HAP-1 (cell line): ENCODE results near the gene SERPINF2.

Experiments used
- DNase-seq, 2 experiments: peaks; one replicate each; pipeline ENCODE4 v3.0.0-alpha.2; 2016 to 2020; ENCODE audit warnings: low spot score in 2 of 2
- H3K27me3 ChIP-seq: fragments of 250-450 bp; sonication (Bioruptor Pico); 2 replicates; pipeline ENCODE4 v1.5.1; 2020; ENCODE audit warnings: low read depth, mild to moderate bottlenecking, moderate library complexity
- H3K36me3 ChIP-seq: fragments of 250-450 bp; sonication (Bioruptor Pico); replicated peaks from 2 replicates; pipeline ENCODE4 v1.5.1; 2020; ENCODE audit warnings: mild to moderate bottlenecking
- H3K4me1 ChIP-seq: fragments of 250-450 bp; sonication (Bioruptor Pico); 2 replicates; pipeline ENCODE4 v1.5.1; 2020; ENCODE audit warnings: mild to moderate bottlenecking
- H3K4me3 ChIP-seq: fragments of 250-450 bp; sonication (Bioruptor Pico); 2 replicates; pipeline ENCODE4 v1.5.1; 2020; ENCODE audit warnings: mild to moderate bottlenecking, moderate library complexity
- H3K9me3 ChIP-seq: fragments of 250-450 bp; sonication (Bioruptor Pico); 2 replicates; pipeline ENCODE4 v1.5.1; 2020; ENCODE audit warnings: mild to moderate bottlenecking, moderate library complexity
- in situ Hi-C: fragments of 300-500 bp; cut with MboI; formaldehyde crosslinking; loops from 3 replicates; pipeline ENCODE4 v1.14.3; 2020; ENCODE audit warnings: low sequenced_read_pairs, inconsistent platforms, mixed read lengths

The SERPINF2 gene

DNA sequence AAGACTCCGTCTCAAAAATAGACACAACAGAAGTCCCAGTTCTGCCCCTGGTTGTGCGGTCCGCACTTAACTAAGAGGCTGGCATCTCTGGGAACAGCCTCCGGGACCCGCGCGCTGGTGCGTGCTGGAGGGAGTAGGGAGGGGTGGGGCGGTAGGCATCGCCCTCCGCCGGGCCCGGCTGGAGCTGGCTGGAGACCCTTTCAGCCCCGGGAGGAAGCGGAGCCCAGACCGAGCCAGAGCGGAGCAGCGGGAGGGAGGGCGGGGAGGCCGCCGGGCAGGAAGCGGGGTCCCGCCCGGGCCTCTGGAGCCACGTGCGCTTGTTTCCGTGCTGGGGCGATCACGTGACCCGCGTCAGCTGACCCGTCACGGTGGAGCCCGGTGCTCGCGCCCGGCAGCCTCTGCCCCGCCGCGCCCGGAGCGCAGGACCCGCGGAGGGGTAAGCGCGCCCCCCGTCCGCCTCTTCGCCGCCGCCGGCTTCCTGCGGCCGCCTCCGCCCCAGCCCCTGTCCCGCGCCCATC, 18.3 kb upstream of the SERPINF2 start, which contains the start of gene WDR81:
WDR81 (plus strand) TSS at position 354 of the 518 bp plus-strand sequence. CDS start 256 bp downstream, outside the sequence.
- no peaks in the 10 kb centered on the region for H3K27me3 ChIP-seq
- peak within 1 kb of the TSS; percentile 51 for H3K4me3 ChIP-seq
- peaks cover 11% of the 10 kb centered on the region for H3K4me1 ChIP-seq
- H3K9me3 ChIP-seq: no peaks in the 10 kb centered on the region
- H3K36me3 ChIP-seq: peaks cover 4% of the 10 kb centered on the region
- in situ Hi-C loops: no loop called here
- peak; percentile 83 to 91 for DNase-seq

DNA sequence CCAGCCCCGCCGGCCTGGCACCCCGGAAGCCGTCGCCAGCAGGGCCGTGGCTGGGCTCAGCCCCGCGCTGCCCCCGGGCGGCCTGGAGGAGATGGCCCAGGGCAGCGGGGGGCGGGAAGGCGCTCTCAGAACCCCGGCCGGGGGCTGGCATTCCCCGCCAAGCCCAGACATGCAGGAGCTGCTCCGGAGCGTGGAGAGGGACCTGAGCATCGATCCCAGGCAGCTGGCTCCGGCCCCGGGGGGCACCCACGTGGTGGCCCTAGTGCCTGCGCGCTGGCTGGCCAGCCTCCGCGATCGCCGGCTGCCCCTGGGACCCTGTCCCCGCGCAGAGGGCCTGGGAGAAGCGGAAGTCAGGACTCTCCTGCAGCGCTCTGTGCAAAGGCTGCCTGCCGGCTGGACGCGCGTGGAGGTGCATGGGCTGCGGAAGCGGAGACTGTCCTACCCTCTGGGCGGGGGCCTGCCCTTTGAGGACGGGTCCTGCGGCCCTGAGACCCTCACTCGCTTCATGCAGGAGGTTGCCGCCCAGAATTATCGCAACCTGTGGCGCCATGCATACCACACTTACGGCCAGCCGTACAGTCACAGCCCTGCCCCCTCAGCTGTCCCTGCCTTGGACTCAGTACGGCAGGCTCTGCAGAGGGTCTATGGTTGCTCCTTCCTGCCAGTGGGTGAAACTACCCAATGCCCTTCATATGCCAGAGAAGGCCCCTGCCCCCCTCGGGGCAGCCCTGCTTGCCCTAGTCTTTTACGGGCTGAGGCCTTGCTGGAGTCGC, 17.6 kb upstream of the SERPINF2 start:
- Histone ChIP-seq H3K4me3 (peak overlapping the region; percentile 51), H3K4me1 (peaks cover 11% of the 10 kb centered on the region)
- in situ Hi-C loops: no loop called here

DNA sequence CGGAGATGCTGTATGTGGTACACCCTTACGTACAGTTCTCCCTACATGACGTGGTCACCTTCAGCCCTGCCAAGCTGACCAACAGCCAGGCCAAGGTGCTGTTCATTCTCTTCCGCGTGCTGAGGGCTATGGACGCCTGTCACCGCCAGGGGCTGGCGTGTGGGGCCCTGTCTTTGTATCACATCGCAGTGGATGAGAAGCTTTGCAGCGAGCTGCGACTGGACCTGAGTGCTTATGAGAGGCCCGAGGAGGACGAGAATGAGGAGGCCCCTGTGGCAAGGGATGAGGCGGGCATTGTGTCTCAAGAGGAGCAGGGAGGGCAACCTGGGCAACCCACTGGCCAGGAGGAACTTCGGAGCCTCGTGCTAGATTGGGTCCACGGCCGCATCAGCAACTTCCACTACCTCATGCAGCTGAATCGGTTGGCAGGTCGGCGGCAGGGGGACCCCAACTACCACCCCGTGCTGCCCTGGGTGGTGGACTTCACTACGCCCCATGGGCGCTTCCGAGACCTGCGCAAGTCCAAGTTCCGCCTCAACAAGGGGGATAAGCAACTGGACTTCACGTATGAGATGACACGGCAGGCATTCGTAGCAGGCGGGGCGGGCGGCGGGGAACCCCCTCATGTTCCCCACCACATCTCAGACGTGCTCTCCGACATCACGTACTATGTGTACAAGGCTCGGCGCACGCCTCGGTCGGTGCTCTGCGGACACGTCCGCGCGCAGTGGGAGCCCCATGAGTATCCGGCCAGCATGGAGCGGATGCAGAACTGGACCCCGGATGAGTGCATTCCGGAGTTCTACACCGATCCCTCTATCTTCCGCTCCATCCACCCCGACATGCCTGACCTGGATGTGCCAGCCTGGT, 16.8 kb upstream of the SERPINF2 start:
- H3K4me1 ChIP-seq: peaks cover 11% of the 10 kb centered on the region
- in situ Hi-C loops: no loop called here
- no peaks in the 10 kb centered on the region for H3K27me3 ChIP-seq
- no peaks in the 10 kb centered on the region for H3K9me3 ChIP-seq
- no peak for DNase-seq
- peaks cover 6% of the 10 kb centered on the region for H3K36me3 ChIP-seq
- H3K4me3 ChIP-seq: peak overlapping the region; percentile 51

More for the DNA sequence above, 17.6 kb upstream of the SERPINF2 start:
- no peaks in the 10 kb centered on the region for H3K27me3 ChIP-seq
- no peaks in the 10 kb centered on the region for H3K9me3 ChIP-seq
- no peak for DNase-seq
- H3K36me3 ChIP-seq: peaks cover 4% of the 10 kb centered on the region

DNA sequence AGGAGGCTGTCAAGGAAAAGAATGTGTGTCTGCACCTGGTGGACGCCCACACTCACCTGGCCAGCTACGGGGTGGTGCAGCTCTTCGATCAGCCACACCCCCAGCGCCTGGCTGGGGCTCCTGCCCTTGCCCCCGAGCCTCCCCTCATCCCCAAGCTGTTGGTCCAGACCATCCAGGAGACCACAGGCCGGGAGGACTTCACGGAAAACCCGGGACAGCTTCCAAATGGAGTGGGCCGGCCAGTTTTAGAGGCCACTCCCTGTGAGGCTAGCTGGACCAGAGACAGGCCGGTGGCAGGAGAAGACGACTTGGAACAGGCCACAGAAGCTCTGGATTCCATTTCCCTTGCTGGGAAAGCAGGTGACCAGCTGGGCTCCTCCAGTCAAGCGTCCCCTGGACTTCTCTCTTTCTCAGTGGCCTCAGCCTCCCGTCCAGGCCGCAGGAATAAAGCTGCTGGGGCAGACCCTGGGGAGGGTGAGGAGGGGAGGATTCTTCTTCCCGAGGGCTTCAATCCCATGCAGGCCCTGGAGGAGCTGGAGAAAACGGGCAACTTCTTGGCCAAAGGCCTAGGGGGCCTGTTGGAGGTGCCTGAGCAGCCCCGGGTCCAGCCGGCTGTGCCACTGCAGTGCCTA, 15.9 kb upstream of the SERPINF2 start:
- no peaks in the 10 kb centered on the region for H3K9me3 ChIP-seq
- peaks cover 11% of the 10 kb centered on the region for H3K4me1 ChIP-seq
- no peaks in the 10 kb centered on the region for H3K27me3 ChIP-seq
- in situ Hi-C loops: no loop called here
- H3K36me3 ChIP-seq: peaks cover 8% of the 10 kb centered on the region
- no peak overlapping the region for H3K4me3 ChIP-seq
- DNase-seq: no peak

DNA sequence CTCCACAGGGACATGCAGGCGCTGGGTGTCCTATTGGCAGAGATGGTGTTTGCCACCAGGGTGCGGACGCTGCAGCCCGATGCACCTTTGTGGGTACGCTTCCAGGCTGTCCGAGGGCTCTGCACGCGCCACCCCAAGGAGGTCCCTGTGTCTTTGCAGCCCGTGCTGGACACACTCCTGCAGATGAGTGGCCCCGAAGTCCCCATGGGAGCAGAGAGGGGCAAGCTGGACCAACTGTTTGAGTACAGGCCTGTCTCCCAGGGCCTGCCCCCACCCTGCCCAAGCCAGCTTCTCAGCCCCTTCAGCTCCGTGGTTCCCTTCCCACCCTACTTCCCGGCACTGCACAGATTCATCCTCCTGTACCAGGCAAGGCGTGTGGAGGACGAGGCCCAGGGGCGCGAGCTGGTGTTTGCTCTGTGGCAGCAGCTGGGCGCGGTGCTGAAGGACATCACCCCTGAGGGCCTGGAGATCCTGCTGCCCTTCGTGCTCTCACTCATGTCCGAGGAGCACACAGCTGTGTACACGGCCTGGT, 15.3 kb upstream of the SERPINF2 start:
- H3K27me3 ChIP-seq: no peaks in the 10 kb centered on the region
- peaks cover 11% of the 10 kb centered on the region for H3K4me1 ChIP-seq
- in situ Hi-C loops: no loop called here
- H3K36me3 ChIP-seq: peaks cover 8% of the 10 kb centered on the region
- DNase-seq: no peak
- no peaks in the 10 kb centered on the region for H3K9me3 ChIP-seq
- no peak overlapping the region for H3K4me3 ChIP-seq

DNA sequence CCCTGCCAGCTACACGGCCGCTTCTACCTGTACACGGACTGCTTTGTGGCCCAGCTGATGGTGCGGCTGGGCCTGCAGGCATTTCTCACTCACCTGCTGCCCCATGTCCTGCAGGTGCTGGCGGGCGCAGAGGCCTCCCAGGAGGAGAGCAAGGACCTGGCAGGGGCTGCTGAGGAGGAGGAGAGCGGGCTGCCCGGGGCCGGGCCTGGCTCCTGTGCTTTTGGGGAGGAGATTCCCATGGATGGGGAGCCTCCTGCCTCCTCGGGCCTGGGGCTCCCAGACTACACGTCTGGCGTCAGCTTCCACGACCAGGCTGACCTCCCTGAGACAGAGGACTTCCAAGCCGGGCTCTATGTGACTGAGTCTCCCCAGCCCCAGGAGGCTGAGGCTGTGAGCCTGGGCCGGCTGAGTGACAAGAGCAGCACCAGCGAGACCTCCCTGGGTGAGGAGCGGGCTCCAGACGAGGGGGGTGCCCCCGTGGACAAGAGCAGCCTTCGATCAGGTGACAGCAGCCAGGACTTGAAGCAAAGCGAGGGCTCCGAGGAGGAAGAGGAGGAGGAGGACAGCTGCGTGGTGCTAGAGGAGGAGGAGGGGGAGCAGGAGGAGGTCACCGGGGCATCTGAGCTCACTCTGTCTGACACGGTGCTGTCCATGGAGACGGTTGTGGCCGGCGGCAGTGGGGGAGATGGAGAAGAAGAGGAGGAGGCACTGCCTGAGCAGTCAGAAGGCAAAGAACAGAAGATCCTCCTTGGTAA, 14.6 kb upstream of the SERPINF2 start:
- H3K36me3 ChIP-seq: peaks cover 8% of the 10 kb centered on the region
- in situ Hi-C loops: no loop called here
- peaks cover 11% of the 10 kb centered on the region for H3K4me1 ChIP-seq
- no peak for DNase-seq
- no peaks in the 10 kb centered on the region for H3K27me3 ChIP-seq
- H3K9me3 ChIP-seq: no peaks in the 10 kb centered on the region
- no peak overlapping the region for H3K4me3 ChIP-seq

DNA sequence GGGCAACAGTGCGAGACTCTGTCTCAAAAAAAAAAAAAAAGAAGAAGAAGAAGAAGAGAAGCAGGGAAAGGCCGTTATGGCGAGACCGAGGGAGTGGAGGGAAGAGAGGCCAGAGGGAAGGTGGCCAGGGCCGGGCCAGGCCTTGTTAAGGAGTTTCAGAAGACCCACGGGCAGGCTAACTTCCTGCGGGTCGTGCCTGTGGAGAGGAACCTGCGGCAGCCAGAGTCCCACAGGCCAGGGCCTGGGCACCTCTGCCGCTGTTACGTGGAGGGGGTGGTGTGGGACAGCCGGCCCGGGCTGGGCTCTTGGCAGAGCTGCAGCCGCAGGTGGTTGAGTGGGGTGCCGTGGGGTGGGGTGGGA, 12.7 kb upstream of the SERPINF2 start:
- Histone ChIP-seq H3K36me3 (peaks cover 8% of the 10 kb centered on the region), H3K9me3 (no peaks in the 10 kb centered on the region), H3K4me3 (no peak overlapping the region), H3K4me1 (peaks cover 5% of the 10 kb centered on the region; the same call in 1 of the 2 replicates), H3K27me3 (no peaks in the 10 kb centered on the region)
- in situ Hi-C loops: no loop called here
- no peak for DNase-seq

DNA sequence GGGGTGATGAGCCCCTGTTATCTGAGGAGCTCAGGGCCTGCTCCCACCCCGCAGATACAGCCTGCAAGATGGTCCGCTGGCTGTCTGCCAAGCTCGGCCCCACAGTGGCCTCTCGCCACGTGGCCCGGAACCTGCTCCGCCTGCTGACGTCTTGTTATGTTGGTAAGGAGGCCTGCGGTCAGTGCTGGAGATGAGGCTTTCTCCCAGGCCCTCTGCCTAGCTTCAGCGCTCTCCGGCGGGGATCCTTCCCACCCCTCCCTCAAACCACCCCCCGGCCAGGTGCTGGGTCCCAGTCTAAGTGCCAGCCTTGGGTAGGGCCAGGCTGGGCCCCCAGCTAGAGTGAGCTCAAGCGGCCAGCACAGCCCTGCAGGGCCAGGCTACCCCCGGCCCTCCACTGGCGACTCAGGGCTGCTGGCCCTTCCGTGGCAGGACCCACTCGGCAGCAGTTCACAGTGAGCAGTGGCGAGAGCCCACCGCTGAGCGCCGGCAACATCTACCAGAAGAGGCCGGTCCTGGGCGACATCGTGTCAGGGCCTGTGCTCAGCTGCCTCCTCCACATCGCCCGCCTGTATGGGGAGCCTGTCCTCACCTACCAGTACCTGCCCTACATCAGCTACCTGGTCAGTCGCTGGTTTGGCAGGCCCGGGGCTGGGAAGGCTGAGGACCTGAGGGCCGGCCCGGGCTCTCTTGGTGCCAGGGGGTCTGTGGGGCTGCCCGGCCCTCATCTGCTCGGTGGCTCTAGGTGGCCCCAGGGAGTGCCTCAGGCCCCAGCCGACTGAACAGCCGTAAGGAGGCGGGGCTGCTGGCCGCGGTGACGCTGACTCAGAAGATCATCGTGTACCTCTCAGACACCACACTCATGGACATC, 12.1 kb upstream of the SERPINF2 start:
- H3K4me3 ChIP-seq: no peak overlapping the region
- in situ Hi-C loops: no loop called here
- no peaks in the 10 kb centered on the region for H3K4me1 ChIP-seq
- peaks cover 8% of the 10 kb centered on the region for H3K36me3 ChIP-seq
- DNase-seq: no peak
- H3K27me3 ChIP-seq: no peaks in the 10 kb centered on the region
- H3K9me3 ChIP-seq: no peaks in the 10 kb centered on the region

DNA sequence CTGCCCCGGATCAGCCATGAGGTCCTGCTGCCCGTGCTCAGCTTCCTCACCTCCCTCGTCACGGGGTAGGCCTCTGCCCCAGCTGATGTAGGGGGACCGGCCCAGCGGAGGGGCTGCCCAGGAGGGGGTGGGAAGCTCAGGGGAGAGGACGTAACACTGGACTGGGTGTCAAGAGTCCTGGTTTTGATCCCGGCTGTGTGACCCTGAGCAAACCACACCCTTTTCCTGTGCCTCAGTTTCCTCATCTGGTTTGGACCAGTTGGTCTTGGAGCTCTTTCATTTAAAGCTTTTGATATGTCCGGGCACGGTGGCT, 11.5 kb upstream of the SERPINF2 start:
- DNase-seq: no peak
- Histone ChIP-seq H3K4me1 (no peaks in the 10 kb centered on the region), H3K9me3 (no peaks in the 10 kb centered on the region), H3K36me3 (peaks cover 5% of the 10 kb centered on the region), H3K4me3 (no peak overlapping the region), H3K27me3 (no peaks in the 10 kb centered on the region)
- in situ Hi-C loops: no loop called here

DNA sequence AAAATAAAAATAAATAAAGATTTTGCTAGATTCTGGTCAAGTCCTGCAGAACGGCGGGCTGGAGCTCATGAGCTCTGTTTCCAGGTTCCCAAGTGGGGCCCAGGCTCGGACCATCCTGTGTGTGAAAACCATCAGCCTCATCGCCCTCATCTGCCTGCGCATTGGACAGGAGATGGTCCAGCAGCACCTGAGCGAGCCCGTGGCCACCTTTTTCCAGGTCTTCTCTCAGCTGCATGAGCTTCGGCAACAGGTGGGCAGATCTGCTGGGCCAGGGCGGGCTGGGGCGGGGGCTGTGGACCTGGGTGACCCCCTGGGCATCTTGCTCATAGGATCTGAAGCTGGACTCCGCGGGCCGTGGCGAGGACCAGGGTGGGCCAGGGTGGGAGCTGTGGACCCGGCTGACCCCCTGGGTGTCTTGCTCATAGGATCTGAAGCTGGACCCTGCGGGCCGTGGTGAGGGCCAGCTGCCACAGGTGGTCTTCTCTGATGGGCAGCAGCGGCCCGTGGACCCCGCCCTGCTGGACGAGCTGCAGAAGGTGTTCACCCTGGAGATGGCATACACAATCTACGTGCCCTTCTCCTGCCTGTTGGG, 10.3 kb upstream of the SERPINF2 start:
- no peaks in the 10 kb centered on the region for H3K27me3 ChIP-seq
- no peaks in the 10 kb centered on the region for H3K9me3 ChIP-seq
- H3K4me3 ChIP-seq: no peak overlapping the region
- in situ Hi-C loops: no loop called here
- peaks cover 4% of the 10 kb centered on the region; the same call in 1 of the 2 replicates for H3K36me3 ChIP-seq
- no peaks in the 10 kb centered on the region for H3K4me1 ChIP-seq
- DNase-seq: no peak

DNA sequence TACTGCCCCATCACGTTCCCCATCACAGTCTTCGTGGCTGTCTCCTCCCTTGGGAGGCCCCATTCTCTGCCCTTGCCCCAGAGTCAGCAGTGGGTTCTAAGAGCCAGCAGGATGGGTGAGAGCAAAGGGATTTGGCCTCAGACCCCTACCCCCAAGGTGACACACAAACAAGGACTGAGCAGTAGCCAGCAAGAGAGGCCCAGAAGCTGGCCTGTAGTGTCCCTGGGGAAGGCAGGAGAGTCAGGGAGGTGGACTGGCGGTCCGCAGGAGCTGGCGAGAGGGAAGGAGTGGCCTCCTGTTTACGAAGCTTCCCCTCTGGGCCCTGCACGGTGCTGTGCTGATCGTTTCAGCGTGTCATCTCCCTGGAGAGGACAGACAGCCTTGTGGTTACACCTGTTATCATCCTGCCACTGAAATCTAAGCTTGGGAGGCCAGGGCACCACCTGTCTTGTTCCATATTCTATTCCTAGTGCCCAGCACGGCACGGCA, 9.8 kb upstream of the SERPINF2 start:
- H3K36me3 ChIP-seq: peaks cover 4% of the 10 kb centered on the region; the same call in 1 of the 2 replicates
- no peaks in the 10 kb centered on the region for H3K9me3 ChIP-seq
- no peaks in the 10 kb centered on the region for H3K4me1 ChIP-seq
- H3K4me3 ChIP-seq: no peak overlapping the region
- DNase-seq: no peak
- H3K27me3 ChIP-seq: no peaks in the 10 kb centered on the region
- in situ Hi-C loops: no loop called here

DNA sequence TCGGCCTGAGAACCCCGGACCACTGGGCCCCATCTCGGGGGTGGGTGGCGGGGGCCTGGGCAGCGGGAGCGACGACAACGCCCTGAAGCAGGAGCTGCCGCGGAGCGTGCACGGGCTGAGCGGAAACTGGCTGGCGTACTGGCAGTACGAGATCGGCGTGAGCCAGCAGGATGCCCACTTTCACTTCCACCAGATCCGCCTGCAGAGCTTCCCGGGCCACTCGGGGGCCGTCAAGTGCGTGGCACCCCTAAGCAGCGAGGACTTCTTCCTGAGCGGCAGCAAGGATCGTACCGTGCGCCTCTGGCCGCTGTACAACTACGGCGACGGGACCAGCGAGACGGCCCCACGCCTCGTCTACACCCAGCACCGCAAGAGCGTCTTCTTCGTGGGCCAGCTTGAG, 8.9 kb upstream of the SERPINF2 start:
- DNase-seq: no peak
- Histone ChIP-seq H3K9me3 (no peaks in the 10 kb centered on the region), H3K27me3 (no peaks in the 10 kb centered on the region), H3K36me3 (peaks cover 4% of the 10 kb centered on the region; the same call in 1 of the 2 replicates), H3K4me1 (no peaks in the 10 kb centered on the region), H3K4me3 (no peak overlapping the region)
- in situ Hi-C loops: no loop called here
